ENCODE measurements around the gene IP6K2. TPM values are rescaled to one million over a fixed set of nuclear protein-coding genes. Genes with fewer than 3 reads are reported as not detected.
A peak's percentile ranks its signal among the peaks of the same experiment; 100 is the strongest.

IP6K2 gene
- total RNA-seq, 1 donor from 2014 or later = 145 TPM

- no peak for TF ChIP-seq CTCF (conservative IDR thresholded peaks at IDR 0.05)
- Mint-ChIP-seq H3K4me3 (no peak overlapping the region), H3K27me3 (no peaks in the 10 kb centered on the region), H3K9me3 (no peaks in the 10 kb centered on the region), H3K27ac (no peak overlapping the region), H3K36me3 (no peaks in the 10 kb centered on the region), H3K4me1 (ENCODE audit: unreplicated experiment) (no peaks in the 10 kb centered on the region)
- no peak for DNase-seq (ENCODE audit: extremely low spot score, unreplicated experiment)
Measured at GRCh38 chr3:48642605-48643004, 74.4 kb downstream of the IP6K2 start.

- no peak for TF ChIP-seq CTCF (conservative IDR thresholded peaks at IDR 0.05)
- peak overlapping the region; percentile 42 for H3K27ac Mint-ChIP-seq
- H3K36me3 Mint-ChIP-seq = no peaks in the 10 kb centered on the region
- no peak overlapping the region for H3K4me3 Mint-ChIP-seq
- no peaks in the 10 kb centered on the region for H3K27me3 Mint-ChIP-seq
- no peak for DNase-seq (ENCODE audit: extremely low spot score, unreplicated experiment)
- H3K4me1 Mint-ChIP-seq (ENCODE audit: unreplicated experiment) = peaks cover 4% of the 10 kb centered on the region
- no peaks in the 10 kb centered on the region for H3K9me3 Mint-ChIP-seq
Measured at GRCh38 chr3:48641396-48641795, 75.6 kb downstream of the IP6K2 start.

GRCh38 chr3:48639944-48640606 lies 76.9 kb downstream of the IP6K2 start:
- no peak for DNase-seq (ENCODE audit: extremely low spot score, unreplicated experiment)
- TF ChIP-seq CTCF (conservative IDR thresholded peaks at IDR 0.05) = no peak
- Mint-ChIP-seq H3K9me3 (no peaks in the 10 kb centered on the region), H3K36me3 (no peaks in the 10 kb centered on the region), H3K27ac (no peak overlapping the region), H3K27me3 (no peaks in the 10 kb centered on the region), H3K4me3 (no peak overlapping the region), H3K4me1 (ENCODE audit: unreplicated experiment) (peaks cover 8% of the 10 kb centered on the region)

Small RNA genes within 50 kb of the gene (microRNA-seq; reads per million reads assigned to microRNA genes)
- not detected for gene MIR4793

Other genes with a start within 250 kb of the IP6K2 start
- gene SHISA5, start 213.0 kb downstream of the IP6K2 start, total RNA-seq (ENCODE audit: low replicate concordance) = 162 and 193 TPM in 2 replicates
- gene PFKFB4, start 160.4 kb downstream of the IP6K2 start, total RNA-seq (ENCODE audit: low replicate concordance) = 10.5 and 11.3 TPM in 2 replicates
- 0.72 and 0.83 TPM in 2 replicates for gene UCN2, start 153.4 kb downstream of the IP6K2 start, total RNA-seq (ENCODE audit: low replicate concordance)
- gene COL7A1, start 121.9 kb downstream of the IP6K2 start, total RNA-seq (ENCODE audit: low replicate concordance) = 17.6 and 32.3 TPM in 2 replicates
- 273 and 324 TPM in 2 replicates for gene UQCRC1, start 107.6 kb downstream of the IP6K2 start, total RNA-seq (ENCODE audit: low replicate concordance)
- not detected in 2 replicates for gene TMEM89, start 95.5 kb downstream of the IP6K2 start, total RNA-seq (ENCODE audit: low replicate concordance)
- gene SLC26A6, start 81.8 kb downstream of the IP6K2 start, total RNA-seq (ENCODE audit: low replicate concordance) = 19.7 and 35.6 TPM in 2 replicates
- gene CELSR3, start 54.3 kb downstream of the IP6K2 start, total RNA-seq (ENCODE audit: low replicate concordance) = 9.8 and 10.2 TPM in 2 replicates
- gene NCKIPSD, start 31.3 kb downstream of the IP6K2 start, total RNA-seq (ENCODE audit: low replicate concordance) = 20.1 and 22.1 TPM in 2 replicates
- 40.3 and 44.1 TPM in 2 replicates for gene PRKAR2A, start 130.7 kb upstream of the IP6K2 start, total RNA-seq (ENCODE audit: low replicate concordance)
- gene SLC25A20, start 181.7 kb upstream of the IP6K2 start, total RNA-seq (ENCODE audit: low replicate concordance) = 15.2 and 15.3 TPM in 2 replicates
- gene ARIH2, start 201.6 kb upstream of the IP6K2 start, total RNA-seq (ENCODE audit: low replicate concordance) = 82.3 and 84.4 TPM in 2 replicates

Measured in type B pancreatic cell (in vitro differentiated cells).